Measurements from ENCODE around the gene NRARP. TPM values are rescaled to one million over a fixed set of nuclear protein-coding genes. Genes with fewer than 3 reads are reported as not detected.
A peak's percentile ranks its signal among the peaks of the same experiment; 100 is the strongest.

Gene NRARP
- total RNA-seq, 6 donors from 2014 or later = 3.1 to 26.9 (median 9.5) TPM

GRCh38 chr9:137312852-137313325, 10.8 kb upstream of the NRARP start:
- no peak overlapping the region for H3K27ac ChIP-seq
- TF ChIP-seq POLR2AphosphoS5 (IDR thresholded peaks at IDR 0.05) = no peak
- peak; percentile 16 to 65 for DNase-seq
- ATAC-seq (ENCODE audit: low FRiP score in 2 of 2) = no peak
- no peaks in the 10 kb centered on the region for H3K9me3 ChIP-seq
- H3K4me3 ChIP-seq = no peak overlapping the region
- H3K27me3 ChIP-seq = peaks cover 0 to 14% (median 6%) of the 10 kb centered on the region in 4 donors
- H3K36me3 ChIP-seq = no peaks in the 10 kb centered on the region
- H3K4me1 ChIP-seq = peaks cover 16 to 48% (median 19%) of the 10 kb centered on the region in 4 donors
- 90 to 98% methylated on average over 6 of the region's 6 CpGs for WGBS, 2 donors

GRCh38 chr9:137311986-137312851, 10.1 kb upstream of the NRARP start:
- H3K36me3 ChIP-seq = no peaks in the 10 kb centered on the region
- 75 to 90% methylated on average over 2 to 26 of the region's 28 CpGs for WGBS, 2 donors
- ATAC-seq (ENCODE audit: low FRiP score in 2 of 2) (no peak), DNase-seq (peak in 1 of 2 donors; percentile 76)
- no peak overlapping the region for H3K4me3 ChIP-seq
- H3K27ac ChIP-seq = peak overlapping the region in 2 of 4 donors; percentile 31 to 34
- H3K4me1 ChIP-seq = peaks cover 21 to 50% (median 23%) of the 10 kb centered on the region in 4 donors
- H3K9me3 ChIP-seq = no peaks in the 10 kb centered on the region
- peaks cover 0 to 16% (median 7%) of the 10 kb centered on the region in 4 donors for H3K27me3 ChIP-seq
- no peak for TF ChIP-seq POLR2AphosphoS5 (IDR thresholded peaks at IDR 0.05)
- TF ChIP-seq EP300 (IDR thresholded peaks at IDR 0.05) = no peak
- TF ChIP-seq CTCF (IDR thresholded peaks at IDR 0.05) = no peak
- no peak for TF ChIP-seq POLR2A (IDR thresholded peaks at IDR 0.05)

DNA sequence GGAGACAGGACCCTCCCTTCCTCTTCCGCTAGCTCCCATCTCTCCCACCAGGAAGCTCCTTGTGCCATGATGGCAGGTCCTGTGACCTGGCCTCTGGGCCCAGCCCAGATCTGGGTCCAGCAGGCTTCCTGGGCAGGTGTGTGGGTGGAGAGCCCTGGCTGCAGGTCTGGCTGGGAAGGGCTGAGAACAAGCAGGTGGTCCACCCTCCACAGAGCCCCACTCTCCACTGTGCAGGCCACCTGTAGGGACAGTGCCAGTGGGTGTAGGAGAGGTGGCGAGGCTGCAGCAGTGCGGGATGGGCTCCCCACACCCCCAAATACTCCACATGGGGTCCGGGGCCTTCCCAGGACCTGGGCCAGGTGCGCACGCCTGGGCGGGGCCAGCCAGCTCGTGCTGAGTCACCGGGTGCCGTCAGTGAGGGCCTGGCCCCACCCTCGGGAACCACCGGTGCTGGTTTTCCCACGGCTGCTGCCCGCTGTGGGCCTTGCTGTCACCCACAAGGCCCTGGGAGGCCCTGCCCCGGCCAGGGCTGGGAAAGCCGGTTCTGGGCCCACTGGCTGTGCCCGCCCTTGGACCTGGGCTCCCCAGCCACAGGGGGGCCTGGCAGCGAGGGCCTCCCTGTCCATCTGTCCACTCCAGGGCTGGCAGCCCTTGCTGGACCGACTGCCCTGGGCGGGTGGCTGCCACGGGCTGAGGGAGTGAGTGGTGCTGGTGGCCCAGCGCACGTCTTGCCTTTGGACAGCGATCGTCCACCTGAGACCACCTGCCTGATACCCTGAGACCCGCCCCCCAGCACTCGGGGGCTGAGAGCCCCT, 9.3 kb upstream of the NRARP start:
- DNase-seq (peak; percentile 53 to 91), ATAC-seq (ENCODE audit: low FRiP score in 2 of 2) (no peak)
- WGBS, 2 donors = 51 to 90% methylated on average over 2 to 12 of the region's 27 CpGs
- Histone ChIP-seq H3K27ac (peak overlapping the region in 2 of 4 donors; percentile 31 to 34), H3K9me3 (no peaks in the 10 kb centered on the region), H3K4me3 (no peak overlapping the region), H3K4me1 (peaks cover 24 to 50% (median 26%) of the 10 kb centered on the region in 4 donors), H3K27me3 (peaks cover 0 to 13% (median 4%) of the 10 kb centered on the region in 4 donors), H3K36me3 (no peaks in the 10 kb centered on the region)
- no peak for TF ChIP-seq POLR2AphosphoS5 (IDR thresholded peaks at IDR 0.05)
- no peak for TF ChIP-seq POLR2A (IDR thresholded peaks at IDR 0.05)
- no peak for TF ChIP-seq CTCF (IDR thresholded peaks at IDR 0.05)
- no peak for TF ChIP-seq EP300 (IDR thresholded peaks at IDR 0.05)

GRCh38 chr9:137310189-137311052, 8.3 kb upstream of the NRARP start:
- ATAC-seq (ENCODE audit: low FRiP score in 2 of 2) (no peak), DNase-seq (peak; percentile 20 to 57)
- TF ChIP-seq POLR2AphosphoS5 (IDR thresholded peaks at IDR 0.05) (no peak), POLR2A (IDR thresholded peaks at IDR 0.05) (no peak), EP300 (IDR thresholded peaks at IDR 0.05) (no peak), CTCF (IDR thresholded peaks at IDR 0.05) (no peak)
- Histone ChIP-seq H3K36me3 (no peaks in the 10 kb centered on the region), H3K4me3 (no peak overlapping the region), H3K27me3 (peaks cover 0 to 7% (median 0%) of the 10 kb centered on the region in 4 donors), H3K4me1 (peaks cover 24 to 50% (median 26%) of the 10 kb centered on the region in 4 donors), H3K9me3 (no peaks in the 10 kb centered on the region), H3K27ac (no peak overlapping the region)
- 84 to 85% methylated on average over 9 to 20 of the region's 20 CpGs for WGBS, 2 donors

Measured in upper lobe of left lung (tissue), 6 donors.